OCI-LY7 (cell line): ENCODE results near the gene MAS1L. TPM values are rescaled to one million over a fixed set of nuclear protein-coding genes. Genes with fewer than 3 reads are reported as not detected.

Source experiments
- BruUV-seq: library from RNA; stranded (reverse); fragments of 400-500 nt; replicated peaks from 2 replicates; lab custom pipeline; 2021; lab: Mats Ljungman, UMichigan
- CTCF ChIA-PET: fragments of 300-600 bp; sonication (Branson Sonifier 250); formaldehyde crosslinking; loops from one replicate; lab custom pipeline; 2022; ENCODE audit warnings: antibody characterized with exemption; ENCODE audit not compliant: unreplicated experiment; lab: Charles Lee
- POLR2A ChIA-PET: fragments of 300-600 bp; sonication (Branson Sonifier 250); formaldehyde crosslinking; loops from one replicate; lab custom pipeline; 2022; ENCODE audit warnings: antibody characterized with exemption; lab: Charles Lee
- DNase-seq: peaks from one replicate; pipeline ENCODE4 v3.0.0-alpha.2; 2015; ENCODE audit warnings: low spot score
- H2AFZ ChIP-seq: fragments of 200-600 bp; sonication (generic), shearing (Covaris generic); 2 replicates; pipeline ENCODE4 v1.6.1; 2014; ENCODE audit warnings: mild to moderate bottlenecking, antibody characterized with exemption, low read length, moderate library complexity
- H3K27ac ChIP-seq: fragments of 200-600 bp; sonication (generic); 2 replicates; pipeline ENCODE4 v1.5.1; 2014; ENCODE audit warnings: mixed run types, low read depth, mild to moderate bottlenecking, moderate library complexity, low read length, inconsistent platforms; ENCODE audit not compliant: poor library complexity, severe bottlenecking
- H3K36me3 ChIP-seq: fragments of 200-600 bp; sonication (generic); 2 replicates; pipeline ENCODE4 v1.6.1; 2014; ENCODE audit warnings: mild to moderate bottlenecking, antibody characterized with exemption, low read length, moderate library complexity, mixed read lengths; ENCODE audit not compliant: insufficient read depth
- H3K4me1 ChIP-seq: fragments of 200-600 bp; sonication (generic); 2 replicates; pipeline ENCODE4 v1.5.1; 2014; ENCODE audit warnings: mild to moderate bottlenecking, low read length; ENCODE audit not compliant: insufficient read depth, poor library complexity, severe bottlenecking
- H3K4me2 ChIP-seq: fragments of 200-600 bp; sonication (generic); 2 replicates; pipeline ENCODE4 v1.6.1; 2014; ENCODE audit warnings: mild to moderate bottlenecking, low read length
- H3K4me3 ChIP-seq: fragments of 200-600 bp; sonication (generic); 2 replicates; pipeline ENCODE4 v1.5.1; 2014; ENCODE audit warnings: mild to moderate bottlenecking, low read depth, low read length; ENCODE audit not compliant: poor library complexity, severe bottlenecking
- H3K79me2 ChIP-seq: fragments of 200-600 bp; sonication (generic); 2 replicates; pipeline ENCODE4 v1.6.1; 2016; ENCODE audit warnings: low read depth, mild to moderate bottlenecking, low read length, moderate library complexity, mixed read lengths; ENCODE audit not compliant: insufficient read depth
- H3K9me2 ChIP-seq: fragments of 200-600 bp; sonication (generic); 2 replicates; pipeline ENCODE4 v1.6.1; 2016; ENCODE audit warnings: mild to moderate bottlenecking, low read length, mixed read lengths; ENCODE audit not compliant: insufficient read depth
- H3K9me3 ChIP-seq: fragments of 200-600 bp; sonication (generic); 2 replicates; pipeline ENCODE4 v1.6.1; 2014; ENCODE audit warnings: mild to moderate bottlenecking, mixed run types, low read length, mixed read lengths
- H4K20me1 ChIP-seq: fragments of 200-600 bp; sonication (generic); 2 replicates; pipeline ENCODE4 v1.6.1; 2014; ENCODE audit warnings: mild to moderate bottlenecking, antibody characterized with exemption, low read length, moderate library complexity, mixed read lengths; ENCODE audit not compliant: insufficient read depth
- EZH2phosphoT487 ChIP-seq: fragments of 200-600 bp; sonication (generic); IDR thresholded peaks from 2 replicates; pipeline ENCODE4 v1.6.1; 2018; ENCODE audit warnings: low read depth, borderline replicate concordance, mild to moderate bottlenecking, mixed run types, antibody characterized with exemption, low read length, moderate library complexity, mixed read lengths
- intact Hi-C: fragments of 100-400 bp; cut with micrococcal nuclease; formaldehyde crosslinking; loops from one replicate; pipeline ENCODE4 v1.10.0; 2022; ENCODE audit not compliant: unreplicated experiment
- total RNA-seq, 2 experiments: library from RNA; depleted of rRNA in 1 of 2; stranded (reverse); fragments of >200 nt in 1 of 2; shearing (Covaris generic) in 1 of 2; gene quantifications; 2 replicates each; pipeline ENCODE4 v1.2.3, GENCODE V29; 2014 to 2022
- TF ChIP-seq, protein P1 (sequence below): fragments of 200-600 bp; sonication (generic); conservative IDR thresholded peaks from 2 replicates; pipeline ENCODE4 v1.5.1; 2014; ENCODE audit warnings: mild to moderate bottlenecking, antibody characterized with exemption, low read length, moderate library complexity, mixed read lengths

MAS1L gene
- total RNA-seq, 2 experiments from 2014 or later, result not detected

DNA sequence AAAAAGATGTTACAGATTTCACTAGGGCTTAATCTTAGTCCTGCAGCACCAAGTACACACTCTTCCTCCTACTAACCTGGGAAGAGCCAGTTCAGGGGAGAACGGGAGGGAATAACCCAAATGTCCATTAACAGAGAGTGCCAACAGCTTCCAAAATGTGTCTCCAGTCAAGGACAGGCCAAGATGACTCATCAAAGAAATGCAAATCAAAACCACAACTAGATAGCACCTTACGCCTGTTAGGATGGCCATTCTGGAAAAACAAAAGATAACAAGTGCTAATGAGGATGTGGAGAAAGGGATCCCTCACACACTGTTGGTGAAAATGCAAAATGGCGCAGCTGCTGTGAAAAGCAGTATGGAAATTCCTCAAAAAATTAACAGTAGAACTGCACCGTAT, 3.8 kb upstream of the MAS1L start:
- Histone ChIP-seq H3K36me3 (no peaks in the 10 kb centered on the region), H3K79me2 (no peaks in the 10 kb centered on the region), H3K9me2 (no peaks in the 10 kb centered on the region), H4K20me1 (no peaks in the 10 kb centered on the region), H3K4me2 (no peak overlapping the region), H3K4me3 (no peak overlapping the region), H2AFZ (no peak overlapping the region), H3K4me1 (no peaks in the 10 kb centered on the region), H3K27ac (no peak overlapping the region), H3K9me3 (no peaks in the 10 kb centered on the region)
- ChIA-PET POLR2A (interaction anchor here (0.5 kb wide), 1 partner anchor 66 kb away, joined by 3 read pairs; no protein-coding TSS in a partner anchor), CTCF (no interaction called here)
- intact Hi-C loops, result no loop called here
- TF ChIP-seq EZH2phosphoT487, result no peak
- TF ChIP-seq, protein P1, sequence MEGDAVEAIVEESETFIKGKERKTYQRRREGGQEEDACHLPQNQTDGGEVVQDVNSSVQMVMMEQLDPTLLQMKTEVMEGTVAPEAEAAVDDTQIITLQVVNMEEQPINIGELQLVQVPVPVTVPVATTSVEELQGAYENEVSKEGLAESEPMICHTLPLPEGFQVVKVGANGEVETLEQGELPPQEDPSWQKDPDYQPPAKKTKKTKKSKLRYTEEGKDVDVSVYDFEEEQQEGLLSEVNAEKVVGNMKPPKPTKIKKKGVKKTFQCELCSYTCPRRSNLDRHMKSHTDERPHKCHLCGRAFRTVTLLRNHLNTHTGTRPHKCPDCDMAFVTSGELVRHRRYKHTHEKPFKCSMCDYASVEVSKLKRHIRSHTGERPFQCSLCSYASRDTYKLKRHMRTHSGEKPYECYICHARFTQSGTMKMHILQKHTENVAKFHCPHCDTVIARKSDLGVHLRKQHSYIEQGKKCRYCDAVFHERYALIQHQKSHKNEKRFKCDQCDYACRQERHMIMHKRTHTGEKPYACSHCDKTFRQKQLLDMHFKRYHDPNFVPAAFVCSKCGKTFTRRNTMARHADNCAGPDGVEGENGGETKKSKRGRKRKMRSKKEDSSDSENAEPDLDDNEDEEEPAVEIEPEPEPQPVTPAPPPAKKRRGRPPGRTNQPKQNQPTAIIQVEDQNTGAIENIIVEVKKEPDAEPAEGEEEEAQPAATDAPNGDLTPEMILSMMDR, result no peak
- no peak for DNase-seq
- no TSS peak for BruUV-seq

DNA sequence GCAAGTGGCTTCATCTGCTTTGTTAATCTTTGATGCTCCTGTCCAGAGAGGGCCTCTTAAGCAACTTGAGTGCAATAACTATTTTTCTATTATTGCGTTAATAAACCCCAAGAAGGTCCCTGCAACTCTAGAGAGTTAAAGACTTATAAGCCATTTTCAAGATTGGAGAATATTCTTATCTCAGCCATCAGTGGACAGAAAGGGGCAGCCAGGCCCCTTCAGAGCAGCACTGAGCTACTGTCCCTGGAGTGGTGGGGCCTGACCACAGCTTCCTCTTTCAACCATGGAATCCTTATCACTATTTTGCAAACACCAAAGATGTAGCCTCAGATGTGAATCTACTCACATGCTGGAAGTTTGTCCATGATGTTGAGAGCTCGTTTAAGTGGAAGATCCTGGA, 2.8 kb upstream of the MAS1L start:
- ChIA-PET CTCF (no interaction called here), POLR2A (no interaction called here)
- no peak overlapping the region for H2AFZ ChIP-seq
- no TSS peak for BruUV-seq
- H3K36me3 ChIP-seq, result no peaks in the 10 kb centered on the region
- TF ChIP-seq, protein P1, result no peak
- TF ChIP-seq EZH2phosphoT487, result no peak
- no peak overlapping the region for H3K4me3 ChIP-seq
- H3K79me2 ChIP-seq, result no peaks in the 10 kb centered on the region
- H3K9me2 ChIP-seq, result no peaks in the 10 kb centered on the region
- no peak overlapping the region for H3K4me2 ChIP-seq
- no peaks in the 10 kb centered on the region for H4K20me1 ChIP-seq
- no peak for DNase-seq
- H3K4me1 ChIP-seq, result no peaks in the 10 kb centered on the region
- H3K9me3 ChIP-seq, result no peaks in the 10 kb centered on the region
- intact Hi-C loops, result no loop called here
- H3K27ac ChIP-seq, result no peak overlapping the region

DNA sequence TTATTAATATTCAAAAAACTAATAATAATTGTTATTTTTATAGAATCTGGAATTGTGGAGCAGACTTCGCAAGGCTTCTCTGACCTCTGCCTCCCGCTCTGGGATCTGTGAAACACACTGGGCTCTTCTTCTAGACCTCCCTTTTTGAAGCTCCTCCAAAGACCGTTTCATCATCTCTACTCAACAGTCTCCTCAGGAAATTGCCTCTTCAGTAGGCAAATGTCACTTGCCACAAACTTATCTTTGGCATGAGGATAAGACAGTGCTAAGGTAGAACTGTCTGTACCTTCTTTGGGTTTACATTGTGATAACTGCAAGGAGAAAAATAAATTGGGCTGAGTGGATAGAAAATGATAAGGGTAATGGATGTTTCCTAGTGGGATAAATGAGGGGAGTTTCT, 2.3 kb upstream of the MAS1L start:
- Histone ChIP-seq H3K36me3 (no peaks in the 10 kb centered on the region), H3K27ac (no peak overlapping the region), H4K20me1 (no peaks in the 10 kb centered on the region), H3K4me3 (no peak overlapping the region), H3K9me3 (no peaks in the 10 kb centered on the region), H3K4me1 (no peaks in the 10 kb centered on the region), H3K79me2 (no peaks in the 10 kb centered on the region), H2AFZ (no peak overlapping the region), H3K4me2 (no peak overlapping the region), H3K9me2 (no peaks in the 10 kb centered on the region)
- DNase-seq, result no peak
- ChIA-PET POLR2A (no interaction called here), CTCF (no interaction called here)
- BruUV-seq, result no TSS peak
- intact Hi-C loops, result no loop called here
- TF ChIP-seq EZH2phosphoT487, result no peak
- TF ChIP-seq, protein P1, result no peak
